Hematopoietic multipotent progenitor cell treated with erythropoietin and hydrocortisone succinate and interleukin-3 and kit ligand, for 6 days (in vitro differentiated cells): Measurements from ENCODE around the gene CCIN.
A peak's percentile ranks its signal among the peaks of the same experiment; 100 is the strongest.

ENCODE experiments used
- DNase-seq: peaks from one replicate; pipeline ENCODE4 v3.0.0-alpha.2; 2015

Gene CCIN

GRCh38 chr9:36192196-36192595 is 23.0 kb downstream of the CCIN start:
- no peak for DNase-seq

DNA sequence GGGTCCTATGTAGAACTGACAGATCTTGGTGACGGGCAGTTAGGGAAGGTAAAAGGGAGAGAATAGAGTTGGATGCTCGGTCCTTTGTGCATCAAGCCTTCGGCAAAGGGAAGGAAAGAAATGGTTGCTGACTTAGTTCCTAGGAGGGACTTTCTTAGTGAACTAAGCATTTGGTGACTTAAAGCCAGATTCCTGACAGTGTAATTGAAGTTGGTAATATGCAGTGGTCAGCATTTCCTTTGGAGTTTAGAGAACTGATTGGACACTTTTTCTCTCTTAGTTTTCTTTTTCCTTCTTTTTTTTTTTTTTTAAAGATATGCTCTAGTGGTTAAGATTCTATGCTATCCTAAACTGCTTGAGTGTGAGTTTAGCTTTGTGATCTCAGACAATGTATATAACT is 23.8 kb downstream of the CCIN start:
- no peak for DNase-seq

GRCh38 chr9:36194326-36195000 is 25.3 kb downstream of the CCIN start:
- DNase-seq, result no peak

GRCh38 chr9:36204906-36205547 is 35.8 kb downstream of the CCIN start:
- DNase-seq, result no peak

- no peak for DNase-seq
Observed at GRCh38 chr9:36207016-36207415, 37.8 kb downstream of the CCIN start.

DNA sequence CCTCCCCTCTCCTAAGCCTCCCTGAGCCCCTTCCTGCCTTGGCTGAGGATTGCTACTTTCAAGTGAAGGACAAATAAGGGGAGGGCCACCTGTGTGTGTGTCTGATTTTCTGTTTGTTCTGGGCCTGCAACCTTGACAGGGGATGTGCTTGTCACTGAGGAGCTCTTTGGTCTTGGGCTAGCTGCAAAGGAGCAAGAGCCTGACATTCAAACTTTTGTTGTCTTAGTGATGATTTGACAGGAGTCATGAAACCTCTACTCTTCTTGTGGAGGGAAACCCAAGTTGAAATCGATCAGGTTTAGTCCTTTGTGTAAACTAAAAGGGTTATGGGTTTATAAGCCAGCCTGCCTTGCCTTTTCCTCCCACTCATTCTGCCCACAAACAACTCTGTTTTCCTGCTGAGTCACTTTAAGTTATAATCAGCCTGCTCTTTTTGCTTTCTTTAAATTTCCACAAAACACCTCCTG is 38.4 kb downstream of the CCIN start:
- peak; percentile 34 for DNase-seq

GRCh38 chr9:36208521-36209253 is 39.5 kb downstream of the CCIN start:
- DNase-seq, result no peak

DNA sequence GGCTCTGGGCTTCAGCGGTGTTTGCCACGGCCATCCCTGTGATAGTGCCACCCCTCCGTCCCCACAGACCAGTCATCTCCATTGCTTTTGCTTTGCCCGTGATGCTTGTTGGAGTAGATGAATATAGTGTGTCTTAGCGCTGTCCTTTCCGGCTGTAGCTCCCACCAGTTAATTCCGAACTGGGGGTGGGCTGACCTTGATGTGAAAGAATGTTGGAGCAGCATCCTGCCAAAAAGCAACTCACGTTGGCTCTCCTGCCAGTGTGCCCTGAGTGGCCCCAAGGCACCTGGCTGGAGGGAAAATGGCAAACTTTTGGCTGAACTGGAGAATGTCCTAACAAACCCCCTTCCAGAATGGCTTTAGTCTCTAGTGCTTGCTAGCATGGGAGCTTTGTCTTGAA is 41.5 kb downstream of the CCIN start:
- no peak for DNase-seq

DNA sequence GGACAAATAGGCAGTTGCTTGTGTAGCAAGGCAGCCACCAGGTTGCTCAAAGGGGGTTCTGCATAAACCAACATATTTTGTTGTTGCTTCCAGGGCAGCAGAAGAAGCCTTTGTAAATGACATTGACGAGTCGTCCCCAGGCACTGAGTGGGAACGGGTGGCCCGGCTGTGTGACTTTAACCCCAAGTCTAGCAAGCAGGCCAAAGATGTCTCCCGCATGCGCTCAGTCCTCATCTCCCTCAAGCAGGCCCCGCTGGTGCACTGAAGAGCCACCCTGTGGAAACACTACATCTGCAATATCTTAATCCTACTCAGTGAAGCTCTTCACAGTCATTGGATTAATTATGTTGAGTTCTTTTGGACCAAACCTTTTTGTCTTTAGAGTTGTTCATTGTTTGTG is 42.3 kb downstream of the CCIN start:
- no peak for DNase-seq

DNA sequence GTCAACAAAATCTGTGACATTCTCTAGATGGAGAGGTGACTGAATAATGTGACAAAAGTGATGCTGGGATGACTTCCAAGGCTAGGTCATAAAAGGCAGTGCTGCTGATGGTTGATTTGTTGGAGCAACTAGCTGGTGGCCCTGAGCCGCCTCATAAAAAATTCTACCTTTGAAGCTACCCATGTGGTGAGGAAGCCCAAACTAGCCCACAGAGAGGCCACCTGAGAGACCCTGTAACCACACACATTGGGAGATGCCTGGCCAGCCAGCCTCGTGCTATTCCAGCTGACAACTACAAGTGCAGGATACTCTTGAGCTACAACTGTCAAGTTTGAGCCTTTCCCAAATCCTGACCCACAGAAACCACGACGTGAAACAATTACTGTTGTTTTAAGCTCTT is 44.2 kb downstream of the CCIN start:
- DNase-seq, result no peak

- peak; percentile 22 for DNase-seq
Observed at GRCh38 chr9:36213989-36214388, 44.8 kb downstream of the CCIN start.

DNA sequence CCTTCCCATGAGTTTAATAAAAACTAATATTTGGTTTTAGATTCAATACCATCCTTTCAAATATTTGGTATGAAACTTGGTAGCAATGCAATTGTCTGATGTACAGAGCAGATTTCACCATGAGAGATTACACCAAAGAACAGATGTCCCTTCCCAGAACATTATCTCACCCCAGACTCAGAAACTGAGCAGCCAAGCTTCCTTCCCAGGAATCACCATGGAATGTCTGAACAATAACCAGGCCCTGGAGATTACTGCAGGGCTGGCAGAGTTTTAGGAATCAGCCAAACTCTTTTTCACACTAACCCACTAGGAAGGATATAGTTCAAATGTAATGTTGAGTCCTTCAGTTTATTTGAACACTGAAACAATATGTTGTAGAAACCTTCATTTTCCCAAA is 45.4 kb downstream of the CCIN start:
- DNase-seq, result peak; percentile 1

GRCh38 chr9:36217256-36217968 is 48.2 kb downstream of the CCIN start:
- no peak for DNase-seq

- no peak for DNase-seq
Observed at GRCh38 chr9:36218011-36218410, 48.8 kb downstream of the CCIN start.

DNA sequence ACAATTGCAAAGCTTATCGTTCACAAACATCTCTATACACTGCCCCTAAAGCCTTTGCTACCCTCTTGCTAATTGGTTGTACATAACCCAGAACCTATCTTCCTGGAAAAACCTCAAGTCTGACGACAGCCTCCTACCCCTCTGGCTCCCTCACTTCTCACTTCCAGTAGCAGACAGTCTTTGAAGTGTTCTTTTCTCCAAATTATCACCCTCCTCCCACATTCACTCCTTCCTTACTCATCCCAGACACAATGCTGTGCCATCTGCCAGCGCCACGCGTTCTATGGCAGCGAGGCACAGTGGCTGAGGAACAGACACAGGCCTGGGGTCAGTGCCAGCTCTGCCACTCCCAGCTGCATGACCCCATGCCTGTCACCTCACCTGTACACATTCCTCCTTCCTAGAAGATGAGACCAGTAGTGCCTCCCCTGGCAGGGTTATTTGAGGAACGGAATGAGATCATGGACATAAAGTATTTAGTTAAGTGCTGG is 49.3 kb downstream of the CCIN start:
- peak; percentile 85 for DNase-seq
